Kidney epithelial cell (primary cell): ENCODE measurements around the gene JCHAIN. TPM values are rescaled to one million over a fixed set of nuclear protein-coding genes. Genes with fewer than 3 reads are reported as not detected.
A peak's percentile ranks its signal among the peaks of the same experiment; 100 is the strongest.
"Not testable (repeated sequence)": the region's sequence is repeated elsewhere in the genome, so short reads cannot be mapped to it uniquely, and the experiment has no call there.

Experiments used
- DNase-seq: peaks from one replicate; pipeline ENCODE4 v3.0.0-alpha.2; 2010; ENCODE audit warnings: low read depth
- H3K27me3 ChIP-seq: 2 replicates; pipeline ENCODE4 v1.6.0; 2011; ENCODE audit warnings: low read length; ENCODE audit not compliant: control insufficient read depth, insufficient read depth
- H3K36me3 ChIP-seq: 2 replicates; pipeline ENCODE4 v1.5.1; 2011; ENCODE audit warnings: low read length; ENCODE audit not compliant: control insufficient read depth, insufficient read depth
- H3K4me3 ChIP-seq: 2 replicates; pipeline ENCODE4 v1.5.1; 2011; ENCODE audit warnings: low read depth, mild to moderate bottlenecking, control low read depth, low read length
- CTCF ChIP-seq: IDR thresholded peaks from 2 replicates; pipeline ENCODE4 v1.5.1; 2011; ENCODE audit warnings: mild to moderate bottlenecking, moderate library complexity, low read length, control low read depth, inconsistent platforms; ENCODE audit not compliant: insufficient read depth, poor library complexity, severe bottlenecking
- total RNA-seq: library from RNA; depleted of rRNA; stranded (reverse); fragments of >200 nt; gene quantifications from 2 replicates; pipeline ENCODE4 v1.2.3, GENCODE V29; 2015

Gene JCHAIN
- total RNA-seq, 1 donor from 2014 or later: not detected

GRCh38 chr4:70700712-70701111 is 34.4 kb upstream of the JCHAIN start:
- Histone ChIP-seq H3K36me3 (no peaks in the 10 kb centered on the region), H3K27me3 (no peaks in the 10 kb centered on the region), H3K4me3 (no peak overlapping the region)
- no peak for DNase-seq
- TF ChIP-seq CTCF: no peak

GRCh38 chr4:70698435-70698834 is 32.1 kb upstream of the JCHAIN start:
- not testable (repeated sequence) for DNase-seq, H3K27me3 ChIP-seq, H3K4me3 ChIP-seq, H3K36me3 ChIP-seq

GRCh38 chr4:70694633-70695032 is 28.3 kb upstream of the JCHAIN start:
- not testable (repeated sequence) for H3K4me3 ChIP-seq, DNase-seq, H3K36me3 ChIP-seq, H3K27me3 ChIP-seq

- Histone ChIP-seq H3K36me3 (no peaks in the 10 kb centered on the region), H3K27me3 (no peaks in the 10 kb centered on the region), H3K4me3 (no peak overlapping the region)
- TF ChIP-seq CTCF: no peak
- no peak for DNase-seq
Measured at GRCh38 chr4:70691661-70692060, 25.4 kb upstream of the JCHAIN start.

GRCh38 chr4:70688795-70689231 is 22.5 kb upstream of the JCHAIN start:
- no peak for DNase-seq
- no peak for TF ChIP-seq CTCF

GRCh38 chr4:70687821-70688794 is 21.8 kb upstream of the JCHAIN start, which contains the start of gene UTP3:
Gene UTP3, plus strand, starts transcription at chr4:70688532. Its CDS starts 146 bp downstream, at chr4:70688678.
- TF ChIP-seq CTCF: peak; percentile 95
- no peaks in the 10 kb centered on the region for H3K27me3 ChIP-seq
- peak within 1 kb of the TSS; percentile 95 for H3K4me3 ChIP-seq
- peak; percentile 93 for DNase-seq
- no peaks in the 10 kb centered on the region for H3K36me3 ChIP-seq

More at GRCh38 chr4:70688795-70689231, 22.5 kb upstream of the JCHAIN start:
- no peaks in the 10 kb centered on the region for H3K36me3 ChIP-seq
- peak overlapping the region; percentile 95 for H3K4me3 ChIP-seq
- no peaks in the 10 kb centered on the region for H3K27me3 ChIP-seq

- no peaks in the 10 kb centered on the region for H3K36me3 ChIP-seq
- no peak for TF ChIP-seq CTCF
- no peaks in the 10 kb centered on the region for H3K27me3 ChIP-seq
Measured at GRCh38 chr4:70687392-70687791, 21.1 kb upstream of the JCHAIN start.

GRCh38 chr4:70682142-70682541 is 15.8 kb upstream of the JCHAIN start:
- H3K27me3 ChIP-seq, DNase-seq, H3K4me3 ChIP-seq, H3K36me3 ChIP-seq: not testable (repeated sequence)

More at GRCh38 chr4:70687392-70687791, 21.1 kb upstream of the JCHAIN start:
- H3K4me3 ChIP-seq: peak overlapping the region; percentile 95
- DNase-seq: no peak
